Heart left ventricle (tissue), 16 donors: ENCODE results near the gene C1orf21. TPM values are rescaled to one million over a fixed set of nuclear protein-coding genes. Genes with fewer than 3 reads are reported as not detected.

ENCODE experiments used
- ATAC-seq, 4 donors: fragments of 200-7000 bp; cut with Tn5 transposase; one replicate each; pipeline ENCODE4 v1.9.1; 2020 to 2022; ENCODE audit warnings: moderate library complexity in 4 of 4, mild to moderate bottlenecking in 3 of 4, moderate number of reproducible peaks in 1 of 4
- DNase-seq, 5 donors: peaks; one replicate each; pipeline ENCODE4 v3.0.0-alpha.2; 2020
- H3K27ac ChIP-seq, 12 donors: fragments of 200-600 bp; sonication (generic) in 4 of 12; one replicate each; pipeline versions ENCODE4 v1.5.0 to v1.8.0; 2016 to 2022; ENCODE audit warnings: mild to moderate bottlenecking in 2 of 12
- H3K27me3 ChIP-seq, 9 donors: fragments of 200-600 bp; sonication (generic) in 2 of 9; one replicate each; pipeline versions ENCODE4 v1.5.1 to v1.8.0; 2016 to 2022; ENCODE audit warnings: mild to moderate bottlenecking in 3 of 9
- H3K36me3 ChIP-seq, 9 donors: fragments of 200-600 bp; sonication (generic) in 2 of 9; one replicate each; pipeline versions ENCODE4 v1.5.0 to v1.8.0; 2018 to 2022; ENCODE audit warnings: mild to moderate bottlenecking in 2 of 9
- H3K4me1 ChIP-seq, 12 donors: fragments of 200-600 bp; sonication (generic) in 4 of 12; one replicate each; pipeline versions ENCODE4 v1.5.0 to v1.8.0; 2016 to 2022; ENCODE audit warnings: mild to moderate bottlenecking in 3 of 12
- H3K4me3 ChIP-seq, 12 donors: fragments of 200-600 bp; sonication (generic) in 4 of 12; one replicate each; pipeline versions ENCODE4 v1.5.0 to v1.8.0; 2017 to 2022; ENCODE audit warnings: mild to moderate bottlenecking in 9 of 12, moderate library complexity in 4 of 12
- H3K9me3 ChIP-seq, 12 donors: fragments of 200-600 bp; sonication (generic) in 4 of 12; one replicate each; pipeline versions ENCODE4 v1.5.0 to v1.8.0; 2016 to 2022; ENCODE audit warnings: mild to moderate bottlenecking in 1 of 12
- CTCF ChIP-seq, 12 donors: fragments of 200-600 bp; sonication (generic) in 4 of 12; IDR thresholded peaks; one replicate each; pipeline versions ENCODE4 v1.5.0 to v1.8.0; 2018 to 2022; ENCODE audit warnings: antibody characterized with exemption in 12 of 12, mild to moderate bottlenecking in 5 of 12
- POLR2A ChIP-seq, 2 donors: fragments of 450-650 bp; IDR thresholded peaks; one replicate each; pipeline ENCODE4 v1.6.1; 2017; ENCODE audit warnings: antibody characterized with exemption in 2 of 2, mild to moderate bottlenecking in 2 of 2, moderate library complexity in 2 of 2
- WGBS, 4 donors: extraction: QIAGEN DNeasy Blood & Tissue Kit in 2 of 4; methylation state at CpG; one replicate each; pipeline versions ENCODE4 v1.1.5 to v1.1.7; 2013 to 2018; 5-methylcytosine and 5-hydroxymethylcytosine counted together
- intact Hi-C, 10 donors: fragments of 100-400 bp; cut with DNase I; formaldehyde crosslinking; loops; one replicate each; pipeline versions ENCODE4 v1.11.1 to v1.14.2; 2022
- polyA plus RNA-seq, 2 donors: library from polyadenylated mRNA; stranded (reverse); fragments of 200-250 nt; gene quantifications; one replicate each; pipeline ENCODE4 v1.2.3, GENCODE V29; 2013
- total RNA-seq, 9 donors: library from RNA; depleted of rRNA in 2 of 9; stranded (reverse); fragments of >200 nt in 2 of 9; fragmentation: NEBNext Ultra II Directional in 3 of 9; extraction: Animal tissue kit (Norgen Biotek cat#: 25700) in 3 of 9; gene quantifications; one replicate each; pipeline versions ENCODE4 v1.1.0 to v1.2.4, GENCODE V29; 2016 to 2023
- donor health status: ischemic (EF 13 %, LVEDD 7.1; RV severe dilation, severe dysfunction).
- donor health status: healthy with polysubstance abuse.
- donor health status: DM: no; HTN: yes; CAD: no.
- donor health status: DM: no; HTN: no; CAD: no.
- donor health status: ischemic (EF 25% LVEDD 6.9; RV normal size, moderate dysfunction).
- donor health status: ischemic (EF 25% LVEDD 5.7; RV mildly dilated, moderate dysfunction).
- donor health status: healthy.
- donor health status: DM: yes; HTN: yes; CAD: no.
- donor health status: ischemic (EF 35%, LVEDD 5.7; RV mildly dilated, moderate dysfunction).
- donor health status: nonischemic (EF 11% LVEDD 7.7; RV severe dilation, severe dysfunction).
- donor health status: DM: yes; HTN: yes; CAD: no.
- donor health status: PGD.
- donor health status: ischemic (EF 29% LVEDD 5.4; RV normal size, mild dysfunction).
- donor health status: nonischemic (EF 23%, LVEDD 6.1; RV moderate dilation, normal function).

The C1orf21 gene
- total and polyA plus RNA-seq, 11 donors: 32.0 to 81.3 (median 68.4) TPM

GRCh38 chr1:184635980-184636431 lies 249.2 kb downstream of the C1orf21 start:
- H3K4me3 ChIP-seq: no peak overlapping the region
- ATAC-seq: no peak
- intact Hi-C loops: no loop called here

GRCh38 chr1:184637664-184638240 lies 250.9 kb downstream of the C1orf21 start:
- ATAC-seq (no peak), DNase-seq (no peak)
- Histone ChIP-seq H3K9me3 (no peaks in the 10 kb centered on the region), H3K4me3 (no peak overlapping the region), H3K36me3 (no peaks in the 10 kb centered on the region), H3K4me1 (peaks cover 0 to 29% (median 6%) of the 10 kb centered on the region in 12 donors), H3K27ac (no peak overlapping the region), H3K27me3 (no peaks in the 10 kb centered on the region)
- intact Hi-C loops: no loop called here
- WGBS, 4 donors: 92 to 95% (median 94%) methylated on average over 2 of the region's 2 CpGs
- TF ChIP-seq POLR2A (IDR thresholded peaks at IDR 0.05): no peak
- TF ChIP-seq CTCF (IDR thresholded peaks at IDR 0.05): no peak

More at GRCh38 chr1:184635980-184636431, 249.2 kb downstream of the C1orf21 start:
- peak overlapping the region in 1 of 12 donors; percentile 40 for H3K27ac ChIP-seq
- peaks cover 0 to 28% (median 6%) of the 10 kb centered on the region in 12 donors for H3K4me1 ChIP-seq
- DNase-seq: no peak
- H3K9me3 ChIP-seq: no peaks in the 10 kb centered on the region
- no peaks in the 10 kb centered on the region for H3K36me3 ChIP-seq
- 83 to 88% (median 85%) methylated on average over 6 of the region's 6 CpGs for WGBS, 4 donors
- no peaks in the 10 kb centered on the region for H3K27me3 ChIP-seq
- TF ChIP-seq POLR2A (IDR thresholded peaks at IDR 0.05) (no peak), CTCF (IDR thresholded peaks at IDR 0.05) (no peak)

- H3K27ac ChIP-seq: no peak overlapping the region
- WGBS, 4 donors: 87 to 100% (median 94%) methylated on average over 2 of the region's 2 CpGs
- no peaks in the 10 kb centered on the region for H3K36me3 ChIP-seq
- H3K27me3 ChIP-seq: no peaks in the 10 kb centered on the region
- ATAC-seq: no peak
- H3K4me1 ChIP-seq: peaks cover 0 to 14% (median 0%) of the 10 kb centered on the region in 12 donors
- no peak for DNase-seq
- intact Hi-C loops: no loop called here
- no peaks in the 10 kb centered on the region for H3K9me3 ChIP-seq
- no peak overlapping the region for H3K4me3 ChIP-seq
- TF ChIP-seq CTCF (IDR thresholded peaks at IDR 0.05) (no peak), POLR2A (IDR thresholded peaks at IDR 0.05) (no peak)
These were observed 252.4 kb downstream of the C1orf21 start for GRCh38 chr1:184639205-184639604.

GRCh38 chr1:184640505-184640904 lies 253.7 kb downstream of the C1orf21 start:
- H3K9me3 ChIP-seq: no peaks in the 10 kb centered on the region
- 96 to 97% (median 96%) methylated on average over 3 of the region's 3 CpGs for WGBS, 4 donors
- no peak for TF ChIP-seq POLR2A (IDR thresholded peaks at IDR 0.05)
- no peak for TF ChIP-seq CTCF (IDR thresholded peaks at IDR 0.05)
- H3K27me3 ChIP-seq: no peaks in the 10 kb centered on the region
- no peak for DNase-seq
- H3K4me3 ChIP-seq: no peak overlapping the region
- H3K36me3 ChIP-seq: no peaks in the 10 kb centered on the region
- no peak overlapping the region for H3K27ac ChIP-seq
- no peak for ATAC-seq
- intact Hi-C loops: no loop called here
- H3K4me1 ChIP-seq: peaks cover 0 to 8% (median 0%) of the 10 kb centered on the region in 12 donors
